HepG2 (cell line): ENCODE measurements around the gene TMX2.

Source experiments
- CREB1 ChIP-seq, 2 experiments: fragments of 450-650 bp in 1 of 2; IDR thresholded peaks; 2 replicates each; pipeline ENCODE4 v1.6.1; 2016 to 2017; ENCODE audit warnings: control low read depth in 1 of 2, mild to moderate bottlenecking in 1 of 2, missing compliant biosample characterization in 1 of 2, missing genetic modification characterization in 1 of 2
- FOXK1 ChIP-seq: sonication (generic); formaldehyde crosslinking; IDR thresholded peaks from 2 replicates; pipeline ENCODE4 v1.4.0; 2020; ENCODE audit warnings: low read depth, missing genetic modification reagents, borderline replicate concordance
- ZNF207 ChIP-seq: fragments of 450-650 bp; IDR thresholded peaks from 2 replicates; pipeline ENCODE4 v1.6.1; 2016; ENCODE audit warnings: antibody characterized with exemption, borderline replicate concordance
- ZNF317 ChIP-seq: sonication (generic); formaldehyde crosslinking; IDR thresholded peaks from 2 replicates; pipeline ENCODE4 v1.5.0; 2020; ENCODE audit warnings: mild to moderate bottlenecking, missing genetic modification reagents
- TF ChIP-seq, protein P1 (sequence below): sonication (generic); formaldehyde crosslinking; conservative IDR thresholded peaks from 2 replicates; pipeline ENCODE4 v1.8.0; 2022; ENCODE audit warnings: mild to moderate bottlenecking, moderate library complexity, missing genetic modification reagents
- TF ChIP-seq, protein P2 (sequence below): sonication (generic); formaldehyde crosslinking; IDR thresholded peaks from 2 replicates; pipeline ENCODE4 v1.5.0; 2020; ENCODE audit warnings: missing genetic modification reagents, mild to moderate bottlenecking, borderline replicate concordance
- TF ChIP-seq, protein P3 (sequence below): sonication (generic); formaldehyde crosslinking; IDR thresholded peaks from 2 replicates; pipeline ENCODE4 v1.5.0; 2020; ENCODE audit warnings: mild to moderate bottlenecking, missing genetic modification reagents, moderate library complexity

DNA sequence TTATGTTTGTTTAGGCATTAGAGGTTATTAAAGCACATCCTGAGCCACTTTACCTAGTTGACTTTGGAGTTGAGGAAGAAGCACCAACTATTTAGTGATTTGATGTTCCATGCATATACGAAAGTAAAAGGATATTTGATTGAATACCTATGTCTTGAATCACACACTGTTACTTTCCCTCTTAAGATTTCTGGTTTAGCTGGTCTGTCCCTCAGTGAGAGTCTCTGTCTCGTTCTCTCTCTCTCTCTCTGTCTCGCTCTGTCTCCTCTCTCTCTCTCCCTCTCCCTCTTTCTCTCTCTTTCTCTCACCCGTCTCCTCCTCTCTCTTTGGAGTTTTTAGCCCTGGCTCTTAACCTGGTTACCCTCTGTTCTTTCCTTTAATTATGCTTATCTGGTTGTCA, 60.2 kb downstream of the TMX2 start:
- TF ChIP-seq ZNF317 (CRISPR knock-in tag) (no peak), FOXK1 (no peak), ZNF207 (no peak), CREB1 (IDR thresholded peaks at IDR 0.05) (no peak), CREB1 (CRISPR knock-in tag; IDR thresholded peaks at IDR 0.05) (no peak)
- TF ChIP-seq, protein P1, sequence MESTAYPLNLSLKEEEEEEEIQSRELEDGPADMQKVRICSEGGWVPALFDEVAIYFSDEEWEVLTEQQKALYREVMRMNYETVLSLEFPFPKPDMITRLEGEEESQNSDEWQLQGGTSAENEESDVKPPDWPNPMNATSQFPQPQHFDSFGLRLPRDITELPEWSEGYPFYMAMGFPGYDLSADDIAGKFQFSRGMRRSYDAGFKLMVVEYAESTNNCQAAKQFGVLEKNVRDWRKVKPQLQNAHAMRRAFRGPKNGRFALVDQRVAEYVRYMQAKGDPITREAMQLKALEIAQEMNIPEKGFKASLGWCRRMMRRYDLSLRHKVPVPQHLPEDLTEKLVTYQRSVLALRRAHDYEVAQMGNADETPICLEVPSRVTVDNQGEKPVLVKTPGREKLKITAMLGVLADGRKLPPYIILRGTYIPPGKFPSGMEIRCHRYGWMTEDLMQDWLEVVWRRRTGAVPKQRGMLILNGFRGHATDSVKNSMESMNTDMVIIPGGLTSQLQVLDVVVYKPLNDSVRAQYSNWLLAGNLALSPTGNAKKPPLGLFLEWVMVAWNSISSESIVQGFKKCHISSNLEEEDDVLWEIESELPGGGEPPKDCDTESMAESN (CRISPR knock-in tag) = no peak
- TF ChIP-seq, protein P2, sequence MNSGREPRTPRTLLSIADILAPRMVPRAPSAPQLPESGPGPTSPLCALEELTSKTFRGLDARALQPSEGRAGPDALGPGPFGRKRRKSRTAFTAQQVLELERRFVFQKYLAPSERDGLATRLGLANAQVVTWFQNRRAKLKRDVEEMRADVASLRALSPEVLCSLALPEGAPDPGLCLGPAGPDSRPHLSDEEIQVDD (CRISPR knock-in tag) = no peak
- TF ChIP-seq, protein P3, sequence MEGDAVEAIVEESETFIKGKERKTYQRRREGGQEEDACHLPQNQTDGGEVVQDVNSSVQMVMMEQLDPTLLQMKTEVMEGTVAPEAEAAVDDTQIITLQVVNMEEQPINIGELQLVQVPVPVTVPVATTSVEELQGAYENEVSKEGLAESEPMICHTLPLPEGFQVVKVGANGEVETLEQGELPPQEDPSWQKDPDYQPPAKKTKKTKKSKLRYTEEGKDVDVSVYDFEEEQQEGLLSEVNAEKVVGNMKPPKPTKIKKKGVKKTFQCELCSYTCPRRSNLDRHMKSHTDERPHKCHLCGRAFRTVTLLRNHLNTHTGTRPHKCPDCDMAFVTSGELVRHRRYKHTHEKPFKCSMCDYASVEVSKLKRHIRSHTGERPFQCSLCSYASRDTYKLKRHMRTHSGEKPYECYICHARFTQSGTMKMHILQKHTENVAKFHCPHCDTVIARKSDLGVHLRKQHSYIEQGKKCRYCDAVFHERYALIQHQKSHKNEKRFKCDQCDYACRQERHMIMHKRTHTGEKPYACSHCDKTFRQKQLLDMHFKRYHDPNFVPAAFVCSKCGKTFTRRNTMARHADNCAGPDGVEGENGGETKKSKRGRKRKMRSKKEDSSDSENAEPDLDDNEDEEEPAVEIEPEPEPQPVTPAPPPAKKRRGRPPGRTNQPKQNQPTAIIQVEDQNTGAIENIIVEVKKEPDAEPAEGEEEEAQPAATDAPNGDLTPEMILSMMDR (CRISPR knock-in tag) = no peak
